IPS-11a (cell line): Measurements from ENCODE around the gene ABHD15.
A peak's percentile ranks its signal among the peaks of the same experiment; 100 is the strongest.
"Not testable (repeated sequence)": the region's sequence is repeated elsewhere in the genome, so short reads cannot be mapped to it uniquely, and the experiment has no call there.

Experiments used
- H3K4me3 ChIP-seq: one replicate; pipeline ENCODE4 v1.5.1; 2013; ENCODE audit warnings: low read depth, low read length, control low read depth

Gene ABHD15

DNA sequence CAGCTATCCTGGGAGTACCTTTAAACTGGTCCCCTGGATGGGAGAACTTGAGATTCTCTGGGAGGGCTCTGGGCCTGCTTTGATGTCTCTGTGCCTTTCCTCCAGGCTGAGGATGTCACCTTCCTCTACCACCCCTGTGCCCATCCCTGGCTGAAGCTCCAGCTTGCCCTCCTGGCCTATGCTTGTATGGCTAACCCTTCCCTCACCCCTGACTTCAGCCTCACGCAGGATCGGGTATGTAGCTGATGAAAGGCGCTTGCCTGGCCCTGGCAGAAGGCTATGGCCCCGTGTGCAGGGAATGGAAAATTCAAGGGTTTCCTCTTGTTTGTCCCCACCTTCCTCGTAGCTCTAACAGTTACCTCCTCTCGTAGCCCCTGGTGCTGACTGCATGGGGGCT lies 4.6 kb upstream of the ABHD15 start:
- no peak overlapping the region for H3K4me3 ChIP-seq

DNA sequence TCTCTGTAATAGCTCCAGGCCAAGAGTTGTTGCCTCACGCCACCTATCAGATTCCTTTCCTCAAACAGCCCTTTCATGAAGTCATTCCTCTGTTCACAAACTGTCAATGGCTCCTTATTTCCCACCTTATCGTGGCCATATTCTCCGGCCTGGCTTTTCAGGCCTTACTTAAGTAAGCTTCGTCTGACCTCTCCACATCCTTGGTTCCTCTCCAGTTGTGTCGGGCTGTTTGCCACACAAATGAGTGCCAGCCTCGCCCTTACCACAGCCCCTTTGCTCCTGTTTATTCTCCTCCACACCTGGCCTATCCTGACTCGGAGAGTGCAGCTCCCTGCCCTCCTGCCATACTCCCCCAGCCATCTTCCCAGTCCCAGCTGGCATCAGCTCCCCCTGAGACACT lies 3.7 kb upstream of the ABHD15 start:
- H3K4me3 ChIP-seq: no peak overlapping the region

DNA sequence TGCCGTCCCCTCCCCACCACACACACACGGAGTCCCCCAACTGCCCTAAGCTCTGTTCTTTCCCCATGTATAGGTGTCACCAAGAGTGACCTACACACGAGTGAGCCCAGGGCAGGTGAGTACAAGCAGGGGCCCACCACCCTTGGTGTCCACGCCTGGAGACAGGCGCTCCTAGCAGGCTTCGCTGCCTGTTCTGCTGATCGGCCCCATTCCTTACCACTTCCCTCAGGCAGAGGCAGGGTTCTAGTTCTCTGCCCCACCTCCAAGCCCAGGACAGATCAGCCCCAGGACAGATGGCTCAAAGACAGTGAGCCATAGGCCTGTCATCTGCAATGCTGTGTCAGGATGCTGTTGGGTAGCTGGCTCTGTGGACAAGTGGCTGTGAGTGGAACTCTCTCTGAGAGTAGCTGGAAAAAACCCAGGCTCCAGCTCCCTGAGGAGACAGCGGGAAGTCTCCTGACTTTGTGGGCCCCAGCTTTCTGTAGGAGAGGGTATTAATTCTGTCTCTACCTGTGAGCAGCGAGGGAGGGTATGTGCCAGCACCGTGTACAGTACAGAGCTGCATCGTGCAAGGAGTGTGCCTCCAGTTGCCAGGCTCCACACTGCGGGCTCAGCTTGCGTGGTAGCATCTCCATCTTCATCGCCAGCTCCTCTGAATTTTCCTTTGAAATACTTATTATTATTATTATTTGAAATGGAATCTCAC lies 2.6 kb upstream of the ABHD15 start:
- H3K4me3 ChIP-seq: peak overlapping the region; percentile 72

DNA sequence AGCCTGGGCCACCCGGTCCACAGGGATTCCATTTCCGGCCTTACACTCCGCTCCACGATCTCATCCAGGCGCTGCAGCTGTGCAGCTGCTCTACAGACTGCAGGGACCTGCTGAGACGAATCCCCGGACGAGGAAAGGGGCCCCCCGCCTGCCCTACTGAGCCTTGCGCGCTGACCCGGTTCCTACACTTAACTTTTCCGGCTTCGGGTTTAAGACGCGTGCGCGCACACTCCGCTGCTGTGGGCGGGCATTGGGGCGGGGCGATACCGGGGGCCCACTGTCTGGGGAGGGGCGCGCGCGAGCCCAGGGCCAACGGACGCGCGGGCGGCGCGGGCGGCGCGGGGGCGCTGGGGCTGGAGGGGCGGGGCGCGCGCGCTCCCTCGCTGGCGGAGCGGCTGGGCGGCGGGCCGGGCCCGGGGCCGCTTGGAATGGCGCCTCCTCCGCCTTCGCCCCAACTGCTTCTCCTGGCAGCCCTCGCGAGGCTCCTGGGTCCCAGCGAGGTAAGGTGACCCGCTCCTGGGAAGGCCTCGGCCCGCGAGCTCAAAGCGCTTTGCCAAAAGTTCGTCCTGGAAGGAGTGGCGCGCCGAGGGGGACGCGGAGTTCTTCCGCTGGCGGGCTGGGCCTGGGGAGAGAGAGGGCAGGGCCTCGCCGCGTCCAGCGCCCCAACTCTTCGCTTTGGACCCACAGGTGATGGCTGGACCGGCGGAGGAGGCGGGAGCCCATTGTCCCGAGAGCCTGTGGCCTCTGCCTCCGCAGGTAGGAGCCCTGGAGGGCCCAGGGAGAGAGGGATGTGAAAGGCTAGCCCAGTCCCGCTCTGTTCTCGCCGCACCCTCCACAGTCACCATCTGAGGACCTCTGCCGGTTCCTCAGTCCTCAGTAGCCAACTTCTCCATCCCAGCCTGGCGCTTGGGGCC lies 1.8 kb upstream of the ABHD15 start, which contains the start of gene TP53I13:
TP53I13 (plus strand) TSS at position 371 of the 914 bp plus-strand sequence; CDS start at position 429, 58 bp downstream.
- peak within 1 kb of the TSS; percentile 72 for H3K4me3 ChIP-seq

DNA sequence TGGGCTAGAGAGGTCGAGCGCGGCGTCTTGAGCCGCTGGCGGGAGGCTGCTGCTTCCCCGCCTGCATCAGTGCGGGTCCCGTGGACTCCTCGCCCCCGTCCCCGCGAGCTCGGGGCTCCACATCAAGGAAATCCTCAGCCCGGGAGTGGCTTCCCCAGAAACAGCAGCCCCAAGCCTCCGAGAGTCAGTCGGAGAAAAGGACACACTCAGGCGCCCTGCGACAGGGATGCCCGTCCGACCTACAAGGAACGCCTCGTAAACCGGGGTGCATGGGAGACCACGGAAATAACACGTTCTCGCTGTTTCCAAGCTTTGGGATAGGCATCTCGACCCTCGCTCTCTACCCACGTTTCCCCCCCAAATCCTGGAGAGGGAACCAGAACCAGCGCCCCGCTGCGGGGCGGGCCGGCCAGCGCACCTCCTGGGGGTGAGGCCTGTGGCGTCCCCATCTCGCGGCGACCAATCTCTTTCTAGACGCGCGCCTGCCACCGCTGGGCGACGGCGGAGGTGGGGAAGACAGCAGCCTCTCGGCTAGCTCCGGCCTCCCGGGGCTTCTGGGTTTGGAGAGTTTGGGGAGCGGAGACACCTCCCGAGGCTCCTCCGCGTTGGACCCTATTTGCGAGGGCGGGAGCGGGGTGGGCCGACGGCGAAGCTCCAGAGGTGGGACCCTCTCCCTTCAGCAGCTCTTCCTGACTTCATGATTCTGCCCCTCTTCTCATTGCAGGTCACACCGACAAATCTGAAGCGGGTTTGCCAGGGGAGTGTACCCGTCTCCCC lies 905 bp upstream of the ABHD15 start:
- H3K4me3 ChIP-seq: peak overlapping the region; percentile 54

DNA sequence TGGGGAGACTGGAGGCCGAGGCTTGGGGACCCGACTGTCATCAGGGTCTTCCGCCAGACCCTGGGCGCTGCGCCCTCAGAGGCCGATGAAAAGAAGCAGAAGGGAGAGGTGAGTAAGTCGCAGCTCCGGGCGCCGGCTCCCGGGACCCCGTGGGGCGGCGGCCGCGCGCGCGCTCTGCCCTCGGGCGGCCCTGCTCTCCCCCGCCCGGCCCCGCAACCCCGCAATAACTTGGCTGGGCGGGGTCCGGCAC lies 392 bp upstream of the ABHD15 start:
- H3K4me3 ChIP-seq: peak overlapping the region; percentile 54

DNA sequence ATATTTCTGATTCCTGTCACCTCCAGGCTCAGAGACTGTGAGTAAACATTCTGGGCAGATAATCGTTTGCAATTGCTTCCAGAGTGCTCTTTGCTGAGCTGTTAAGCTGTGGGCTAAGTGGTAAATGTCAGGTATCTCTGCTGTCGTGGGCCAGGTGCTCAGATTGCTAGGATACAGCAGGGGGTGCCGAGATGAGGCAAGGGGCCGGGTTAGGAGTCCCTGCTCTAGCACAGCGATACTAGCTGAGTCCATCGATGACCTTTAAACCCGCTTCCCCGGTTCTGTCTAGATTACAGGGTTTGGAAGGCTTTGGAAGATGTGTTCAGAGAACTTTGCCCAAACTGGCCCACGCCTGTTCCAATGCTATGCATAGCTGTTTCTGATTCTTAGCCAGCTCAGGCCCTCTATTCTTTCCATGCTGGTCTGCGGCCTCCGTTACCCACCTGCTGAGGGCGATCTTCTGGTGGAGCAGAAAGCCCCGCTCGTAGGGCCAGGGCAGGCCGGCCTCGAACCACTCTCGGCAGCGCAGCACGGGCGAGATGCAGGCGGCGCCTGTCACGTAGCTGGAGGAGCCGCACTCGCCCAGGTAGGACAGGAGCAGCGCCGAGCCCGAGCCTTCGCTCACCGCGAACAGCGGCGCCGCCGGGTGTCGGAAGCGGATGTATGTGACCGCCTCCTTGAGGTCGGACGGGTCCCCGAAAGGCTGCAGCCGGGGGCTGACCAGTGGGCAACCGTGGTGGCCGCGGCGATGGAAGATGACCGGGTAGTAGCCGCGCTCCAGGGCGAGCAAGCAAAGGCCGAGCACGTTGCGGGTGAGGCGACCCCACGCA lies 979 bp downstream of the ABHD15 start:
- H3K4me3 ChIP-seq: peak overlapping the region; percentile 39

DNA sequence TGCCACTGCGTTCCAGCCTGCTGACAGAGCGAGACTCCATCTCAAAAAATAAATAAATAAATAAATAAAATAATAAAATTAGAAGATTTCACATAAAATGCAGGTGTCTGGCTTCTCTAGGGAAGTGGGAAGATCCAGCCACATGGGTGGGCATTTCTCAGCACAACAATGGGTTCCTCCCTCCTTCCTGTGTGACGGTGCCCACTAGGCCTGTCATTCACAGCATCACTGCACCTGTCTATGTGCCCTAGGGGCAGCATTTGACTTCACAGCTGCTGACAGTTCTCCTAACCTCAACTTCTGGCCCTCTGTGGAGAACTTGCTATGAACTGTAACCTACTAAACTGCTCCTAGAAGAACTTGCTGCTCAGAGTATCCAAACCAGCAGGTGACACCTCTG lies 3.0 kb downstream of the ABHD15 start:
- H3K4me3 ChIP-seq: no peak overlapping the region

DNA sequence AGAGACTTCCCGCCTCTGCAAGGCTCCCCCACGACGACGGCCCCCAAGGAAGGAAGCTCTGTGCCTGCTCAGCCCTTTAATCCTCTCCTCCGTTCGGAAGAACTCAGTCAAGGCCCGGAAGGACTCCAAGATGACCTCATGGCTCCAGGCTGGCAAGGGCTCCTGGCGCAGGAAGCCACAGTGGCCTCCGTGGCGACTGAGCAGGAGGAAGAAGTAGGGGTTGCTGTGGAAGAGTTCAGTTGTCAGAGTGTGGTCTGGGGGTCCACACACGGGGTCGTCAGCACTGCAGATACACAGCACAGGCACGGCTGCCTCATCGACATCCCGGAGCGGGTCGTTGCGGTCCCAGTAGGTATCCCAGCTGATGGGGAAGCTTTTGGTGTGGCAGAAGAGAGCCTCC lies 4.2 kb downstream of the ABHD15 start:
- no peak overlapping the region for H3K4me3 ChIP-seq

DNA sequence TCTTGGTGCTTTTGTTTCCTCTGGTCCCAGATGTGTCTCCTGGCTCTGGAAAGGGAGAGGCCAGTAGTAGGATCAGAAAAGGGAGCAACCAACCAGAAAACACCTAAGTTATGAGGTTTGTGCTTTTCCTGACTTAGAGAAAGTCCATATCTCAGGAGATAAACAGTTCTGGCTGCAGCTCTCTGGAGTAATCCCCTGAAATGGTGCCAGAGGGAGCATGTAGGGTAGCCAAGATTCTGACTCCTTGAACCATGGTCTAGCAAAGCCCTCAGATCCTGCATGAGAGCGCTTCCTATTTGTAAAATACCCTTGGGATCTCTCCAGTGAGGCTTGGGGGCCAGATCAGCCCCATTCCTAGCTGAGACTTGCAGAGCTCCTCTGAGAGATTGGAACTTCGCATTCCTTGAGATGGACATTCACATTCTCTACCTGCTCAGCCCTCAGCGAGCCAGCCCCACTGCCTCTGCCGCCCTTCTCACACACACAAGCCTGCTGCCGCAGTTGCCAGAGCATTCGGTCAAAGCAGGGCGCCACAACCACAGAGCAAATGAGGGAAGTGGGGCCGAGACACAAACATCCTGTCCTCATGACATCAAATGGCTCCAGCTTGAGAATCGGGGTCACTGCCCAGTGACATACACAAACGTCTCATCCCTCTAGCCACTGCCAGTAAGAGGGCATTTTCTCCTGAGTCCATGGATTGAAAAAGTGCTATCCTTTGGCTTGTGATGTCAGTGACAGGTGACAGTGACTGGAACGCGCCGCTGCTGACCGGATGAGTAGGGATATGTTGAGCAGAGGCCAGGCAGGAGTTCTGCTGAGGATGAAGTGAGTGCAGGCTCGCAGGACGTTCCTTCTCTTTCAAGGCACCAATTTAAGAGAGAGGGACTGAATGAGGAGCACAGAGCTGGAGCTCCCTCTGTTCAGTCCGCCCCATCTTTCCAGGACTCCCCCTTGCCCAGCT lies 5.0 kb downstream of the ABHD15 start:
- H3K4me3 ChIP-seq: no peak overlapping the region

DNA sequence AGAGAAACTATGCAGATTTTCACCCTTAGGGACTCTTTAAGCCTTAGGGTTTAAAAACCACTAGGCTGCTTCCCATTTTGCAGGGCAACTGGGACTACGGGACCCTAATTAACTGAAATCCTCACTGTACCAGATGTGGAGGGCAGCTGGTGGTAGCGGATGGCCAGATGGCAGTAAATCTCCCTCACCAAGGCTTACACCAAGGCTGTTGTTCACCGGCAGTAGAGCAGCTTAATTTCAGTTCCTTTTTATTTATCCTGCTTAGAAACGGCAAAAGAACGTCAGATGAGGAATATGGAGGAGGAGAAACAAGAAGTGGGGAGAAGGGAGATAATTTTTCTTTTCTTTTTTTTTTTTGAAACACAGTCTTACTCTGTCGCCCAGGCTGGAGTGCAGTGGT lies 6.5 kb downstream of the ABHD15 start:
- H3K4me3 ChIP-seq: no peak overlapping the region

DNA sequence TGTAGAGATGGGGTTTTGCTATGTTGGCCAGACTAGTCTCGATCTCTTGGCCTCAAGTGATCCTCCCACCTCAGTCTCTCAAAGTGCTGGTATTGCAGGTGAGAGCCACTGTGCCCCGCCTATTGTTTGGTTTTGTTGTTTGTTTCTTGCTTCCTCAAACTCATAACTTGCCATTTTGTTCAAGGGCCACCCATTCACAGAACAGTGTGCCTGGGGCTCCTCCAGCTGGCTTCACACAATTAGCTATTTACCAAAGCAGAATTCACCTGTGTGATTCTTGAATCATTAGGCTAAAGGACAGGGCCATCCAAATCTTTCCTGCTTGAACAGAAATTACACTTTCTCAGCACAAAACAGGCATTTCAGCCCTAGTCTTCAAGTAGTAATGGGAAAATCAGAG lies 7.2 kb downstream of the ABHD15 start:
- H3K4me3 ChIP-seq: no peak overlapping the region

DNA sequence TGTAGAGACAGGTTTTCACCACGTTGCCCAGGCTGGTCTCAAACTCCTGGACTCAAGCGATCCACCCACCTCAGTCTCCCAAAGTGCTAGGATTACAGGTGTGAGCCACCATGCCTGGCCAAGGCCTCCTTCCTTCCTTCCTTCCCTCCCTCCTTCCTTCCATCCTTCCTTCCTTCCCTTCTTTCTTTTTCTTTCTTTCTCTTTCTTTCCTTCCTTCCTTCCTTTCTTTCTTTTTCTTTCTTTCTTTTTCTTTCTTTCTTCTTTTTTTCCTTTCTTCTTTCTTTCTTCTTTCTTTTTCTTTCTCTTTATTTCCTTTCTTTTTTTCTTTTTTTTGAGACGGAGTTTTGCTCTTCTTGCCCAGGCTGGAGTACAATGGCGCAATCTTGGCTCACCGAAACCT lies 8.7 kb downstream of the ABHD15 start:
- not testable (repeated sequence) for H3K4me3 ChIP-seq

DNA sequence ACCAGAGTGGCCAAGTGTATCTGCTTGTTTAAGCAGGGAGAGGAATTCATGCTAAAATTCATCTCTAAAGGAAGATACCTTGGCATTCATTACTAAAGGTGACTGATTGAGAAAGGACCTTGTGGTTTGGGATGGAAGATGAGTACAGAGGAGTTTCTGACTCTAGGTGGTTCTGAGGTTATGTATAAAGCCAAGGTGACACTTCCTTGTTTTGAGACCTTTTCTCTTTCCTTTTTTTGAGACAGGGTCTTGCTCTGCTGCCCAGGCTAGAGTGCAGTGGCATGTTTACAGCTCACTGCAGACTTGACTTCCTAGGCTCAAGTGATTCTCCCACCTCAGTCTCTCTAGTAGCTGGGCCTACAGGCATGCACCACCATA lies 9.1 kb downstream of the ABHD15 start:
- no peak overlapping the region for H3K4me3 ChIP-seq

DNA sequence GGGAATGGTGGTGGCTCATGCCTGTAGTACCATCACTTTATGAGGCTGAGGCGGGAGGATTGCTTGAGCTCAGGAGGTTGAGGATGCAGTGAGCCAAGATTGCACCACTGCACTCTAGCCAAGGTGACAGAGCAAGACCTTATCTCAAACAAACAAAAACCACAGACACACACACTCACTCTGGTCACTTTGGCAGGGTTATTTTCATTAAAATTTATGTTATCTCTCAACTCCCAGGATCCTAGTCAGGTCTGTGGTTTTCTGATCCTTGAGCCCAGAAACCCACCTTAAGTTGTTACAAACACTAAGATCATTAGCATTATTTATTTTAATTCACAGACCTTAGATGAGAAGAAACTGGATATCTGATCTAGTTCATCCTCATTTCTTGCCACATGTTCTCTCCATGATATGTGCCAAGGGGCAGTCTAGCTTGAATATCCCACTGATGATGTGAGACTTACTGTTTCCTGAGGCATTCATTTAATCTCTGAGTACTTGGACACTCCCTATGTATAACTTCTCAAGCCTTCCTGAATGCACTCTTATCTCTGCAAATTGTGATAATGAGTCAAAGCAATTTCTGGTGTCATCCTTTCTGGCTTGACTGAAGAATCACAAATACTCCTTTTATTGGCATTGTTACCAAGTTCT lies 9.6 kb downstream of the ABHD15 start:
- H3K4me3 ChIP-seq: no peak overlapping the region

DNA sequence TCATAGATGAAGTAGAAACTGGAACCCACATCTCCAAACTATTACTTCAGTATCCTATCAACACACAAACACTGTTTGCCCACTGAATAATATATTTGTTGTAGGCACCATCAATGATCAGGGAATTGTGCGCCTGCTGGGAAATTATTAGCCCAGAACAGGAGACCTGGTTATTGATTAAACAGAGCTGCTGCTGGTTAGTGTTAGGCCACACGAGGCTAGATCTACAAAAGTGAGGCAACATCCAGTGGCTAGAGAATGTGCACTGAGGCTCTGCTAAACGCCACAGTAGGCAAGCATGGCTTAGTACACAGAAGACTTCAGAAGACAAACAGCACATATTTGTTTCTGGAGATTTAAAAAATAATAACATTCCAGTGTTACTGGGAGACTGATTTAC lies 11.0 kb downstream of the ABHD15 start:
- no peak overlapping the region for H3K4me3 ChIP-seq

DNA sequence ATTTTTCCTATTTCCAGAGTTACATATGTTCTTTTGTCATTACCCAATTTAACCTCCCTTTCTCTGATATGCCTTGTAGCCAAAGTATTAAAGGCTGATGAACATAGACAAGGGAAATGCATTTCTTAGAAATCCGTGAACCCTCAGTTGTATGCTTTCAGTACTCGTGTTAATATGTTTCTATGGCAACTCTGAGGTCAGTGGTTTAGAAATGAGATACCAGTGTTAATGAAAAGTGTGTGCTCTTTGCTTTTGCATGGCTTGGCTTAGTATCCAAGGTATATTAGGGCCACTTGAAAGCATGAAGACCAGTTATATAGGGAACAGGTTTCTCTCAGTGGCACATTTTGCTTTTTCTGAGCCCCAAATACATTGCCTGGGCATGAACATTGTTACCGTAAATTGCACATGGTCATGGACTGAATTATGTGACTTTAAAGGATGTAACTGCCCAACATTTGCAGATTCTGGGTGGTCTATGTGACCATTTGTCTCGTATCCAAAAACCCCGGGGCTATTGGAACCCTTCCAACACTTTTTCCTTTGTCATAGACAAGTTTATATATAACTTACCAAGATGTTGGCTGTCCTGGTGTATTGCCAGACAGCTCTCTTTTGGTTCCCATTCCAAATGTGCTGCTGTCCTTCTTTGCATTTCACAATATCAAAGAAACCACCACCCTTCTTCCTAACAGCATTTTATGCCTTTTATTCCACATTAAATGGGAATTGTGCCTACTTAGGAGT lies 17.5 kb downstream of the ABHD15 start:
- H3K4me3 ChIP-seq: no peak overlapping the region

DNA sequence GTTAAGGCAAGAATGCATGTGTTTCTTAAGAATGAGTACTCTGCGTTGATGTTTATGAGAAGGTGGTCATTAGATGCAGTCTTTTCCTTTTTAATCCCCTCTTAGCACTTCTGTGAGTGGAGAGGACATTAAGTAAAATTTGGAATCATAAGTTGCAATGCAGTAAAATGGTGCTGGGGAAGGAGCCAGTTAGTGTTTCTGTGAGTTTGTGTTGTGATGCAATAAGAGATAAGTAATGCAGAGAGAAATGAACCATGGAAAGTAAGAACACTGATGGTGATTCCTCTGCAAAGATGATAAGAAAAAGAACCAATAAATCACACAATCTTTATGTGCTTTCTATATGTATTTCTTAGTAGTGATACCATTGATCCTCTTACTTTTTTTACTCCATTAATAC lies 20.0 kb downstream of the ABHD15 start:
- H3K4me3 ChIP-seq: no peak overlapping the region

DNA sequence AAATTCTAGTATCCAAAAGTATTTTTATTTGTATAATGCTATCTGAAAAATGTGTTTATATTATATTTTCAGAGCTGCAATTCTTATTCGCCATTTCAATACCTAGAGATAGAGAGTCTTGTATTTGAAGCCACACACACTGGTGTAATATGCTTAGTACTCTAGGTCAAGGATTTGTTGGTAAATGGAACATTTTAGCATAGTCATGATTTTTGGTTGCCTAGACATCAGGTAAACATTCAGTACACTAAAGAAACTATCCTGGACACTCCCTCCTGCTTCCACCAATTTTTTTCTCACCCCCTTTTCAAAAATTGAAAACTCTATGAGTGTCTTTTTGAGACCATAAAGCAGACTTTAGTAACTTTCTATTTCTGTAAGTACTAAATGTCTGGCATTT lies 20.8 kb downstream of the ABHD15 start:
- H3K4me3 ChIP-seq: no peak overlapping the region
